Measurements from ENCODE around the gene SPTB.

Gene SPTB

GRCh38 chr14:64773577-64773976 is 106.1 kb downstream of the SPTB start:
- Histone ChIP-seq H3K79me2 (ENCODE audit: low read length) (no peaks in the 10 kb centered on the region), H3K4me1 (ENCODE audit: low read length) (no peaks in the 10 kb centered on the region), H4K20me1 (ENCODE audit: insufficient read depth, low read length) (no peaks in the 10 kb centered on the region), H3K27me3 (ENCODE audit: low read depth, low read length) (no peaks in the 10 kb centered on the region), H2AFZ (ENCODE audit: low read depth, low read length) (no peak overlapping the region), H3K4me2 (ENCODE audit: low read length) (no peak overlapping the region), H3K36me3 (replicated peaks; ENCODE audit: low read depth, low read length) (no peaks in the 10 kb centered on the region), H3K4me3 (ENCODE audit: low read length) (no peak overlapping the region), H3K27ac (ENCODE audit: low read length) (no peak overlapping the region), H3K9ac (ENCODE audit: low read length) (no peak overlapping the region), H3K9me3 (ENCODE audit: insufficient read depth, low read length) (no peaks in the 10 kb centered on the region)
- TF ChIP-seq CTCF (IDR thresholded peaks at IDR 0.05; ENCODE audit: low read depth, low read length) = no peak

GRCh38 chr14:64773046-64773445 is 106.7 kb downstream of the SPTB start:
- TF ChIP-seq CTCF (IDR thresholded peaks at IDR 0.05; ENCODE audit: low read depth, low read length) (no peak), EZH2phosphoT487 (IDR thresholded peaks at IDR 0.05; ENCODE audit: low read depth) (no peak)
- Histone ChIP-seq H3K36me3 (replicated peaks; ENCODE audit: low read depth, low read length) (no peaks in the 10 kb centered on the region), H3K9me3 (ENCODE audit: insufficient read depth, low read length) (no peaks in the 10 kb centered on the region), H3K79me2 (ENCODE audit: low read length) (no peaks in the 10 kb centered on the region), H2AFZ (ENCODE audit: low read depth, low read length) (no peak overlapping the region), H3K4me2 (ENCODE audit: low read length) (no peak overlapping the region), H4K20me1 (ENCODE audit: insufficient read depth, low read length) (no peaks in the 10 kb centered on the region), H3K4me3 (ENCODE audit: low read length) (no peak overlapping the region), H3K9ac (ENCODE audit: low read length) (no peak overlapping the region), H3K27ac (ENCODE audit: low read length) (no peak overlapping the region), H3K27me3 (ENCODE audit: low read depth, low read length) (no peaks in the 10 kb centered on the region), H3K4me1 (ENCODE audit: low read length) (no peaks in the 10 kb centered on the region)

- Histone ChIP-seq H3K79me2 (ENCODE audit: low read length) (no peaks in the 10 kb centered on the region), H3K4me3 (ENCODE audit: low read length) (no peak overlapping the region), H3K9me3 (ENCODE audit: insufficient read depth, low read length) (no peaks in the 10 kb centered on the region), H3K9ac (ENCODE audit: low read length) (no peak overlapping the region), H3K27me3 (ENCODE audit: low read depth, low read length) (no peaks in the 10 kb centered on the region), H3K27ac (ENCODE audit: low read length) (no peak overlapping the region), H4K20me1 (ENCODE audit: insufficient read depth, low read length) (no peaks in the 10 kb centered on the region), H3K4me1 (ENCODE audit: low read length) (no peaks in the 10 kb centered on the region), H2AFZ (ENCODE audit: low read depth, low read length) (no peak overlapping the region), H3K4me2 (ENCODE audit: low read length) (no peak overlapping the region), H3K36me3 (replicated peaks; ENCODE audit: low read depth, low read length) (no peaks in the 10 kb centered on the region)
- no peak for TF ChIP-seq EZH2phosphoT487 (IDR thresholded peaks at IDR 0.05; ENCODE audit: low read depth)
- TF ChIP-seq CTCF (IDR thresholded peaks at IDR 0.05; ENCODE audit: low read depth, low read length) = no peak
These were observed 107.2 kb downstream of the SPTB start for GRCh38 chr14:64772397-64772950.

GRCh38 chr14:64771161-64771560 is 108.5 kb downstream of the SPTB start:
- Histone ChIP-seq H3K4me3 (ENCODE audit: low read length) (no peak overlapping the region), H3K36me3 (replicated peaks; ENCODE audit: low read depth, low read length) (no peaks in the 10 kb centered on the region)

More at GRCh38 chr14:64771161-64771560, 108.5 kb downstream of the SPTB start:
- Histone ChIP-seq H3K27me3 (ENCODE audit: low read depth, low read length) (no peaks in the 10 kb centered on the region), H3K9ac (ENCODE audit: low read length) (no peak overlapping the region), H3K4me1 (ENCODE audit: low read length) (no peaks in the 10 kb centered on the region), H4K20me1 (ENCODE audit: insufficient read depth, low read length) (no peaks in the 10 kb centered on the region), H3K27ac (ENCODE audit: low read length) (no peak overlapping the region), H3K79me2 (ENCODE audit: low read length) (no peaks in the 10 kb centered on the region), H2AFZ (ENCODE audit: low read depth, low read length) (no peak overlapping the region), H3K4me2 (ENCODE audit: low read length) (no peak overlapping the region), H3K9me3 (ENCODE audit: insufficient read depth, low read length) (no peaks in the 10 kb centered on the region)
- TF ChIP-seq CTCF (IDR thresholded peaks at IDR 0.05; ENCODE audit: low read depth, low read length) (no peak), EZH2phosphoT487 (IDR thresholded peaks at IDR 0.05; ENCODE audit: low read depth) (no peak)
